PC-9 (cell line): ENCODE data around the gene SLC35F4. TPM values are rescaled to one million over a fixed set of nuclear protein-coding genes. Genes with fewer than 3 reads are reported as not detected.
"Not testable (repeated sequence)": the region's sequence is repeated elsewhere in the genome, so short reads cannot be mapped to it uniquely, and the experiment has no call there.

ENCODE experiments used
- BruUV-seq: library from RNA; stranded (reverse); fragments of 400-500 nt; replicated peaks from 2 replicates; lab custom pipeline; 2021; lab: Mats Ljungman, UMichigan
- CTCF ChIA-PET: fragments of 300-600 bp; sonication (Branson Sonifier 250); formaldehyde crosslinking; loops from one replicate; lab custom pipeline; 2022; ENCODE audit warnings: antibody characterized with exemption; lab: Charles Lee
- POLR2A ChIA-PET: fragments of 300-600 bp; sonication (Branson Sonifier 250); formaldehyde crosslinking; loops from one replicate; lab custom pipeline; 2022; ENCODE audit warnings: antibody characterized with exemption; ENCODE audit not compliant: unreplicated experiment; lab: Charles Lee
- DNase-seq, 2 experiments: peaks; one replicate each; pipeline versions ENCODE4 v3.0.0 to v3.0.0-alpha.2; 2015 to 2022; ENCODE audit warnings: mixed read lengths in 1 of 2
- H2AFZ ChIP-seq: fragments of 200-600 bp; sonication (generic); 2 replicates; pipeline ENCODE4 v1.8.1; 2017; ENCODE audit warnings: antibody characterized with exemption
- H3F3A ChIP-seq: fragments of 200-600 bp; sonication (generic); 2 replicates; pipeline ENCODE4 v1.8.1; 2017; ENCODE audit warnings: antibody characterized with exemption, mild to moderate bottlenecking, low read depth; ENCODE audit not compliant: insufficient read depth
- H3K27ac ChIP-seq: fragments of 200-600 bp; sonication (generic); 2 replicates; pipeline ENCODE4 v1.6.1; 2016; ENCODE audit warnings: mixed run types
- H3K27me3 ChIP-seq: fragments of 200-600 bp; sonication (generic); 2 replicates; pipeline ENCODE4 v1.6.1; 2016; ENCODE audit warnings: low read depth, mixed run types; ENCODE audit not compliant: insufficient read depth
- H3K36me3 ChIP-seq: fragments of 200-600 bp; sonication (generic); 2 replicates; pipeline ENCODE4 v1.6.1; 2016; ENCODE audit warnings: low read depth, mixed run types
- H3K4me1 ChIP-seq: fragments of 200-600 bp; sonication (generic); replicated peaks from 2 replicates; pipeline ENCODE4 v1.6.1; 2016; ENCODE audit warnings: mixed run types; ENCODE audit not compliant: insufficient read depth
- H3K4me2 ChIP-seq: fragments of 200-600 bp; sonication (generic); 2 replicates; pipeline ENCODE4 v1.6.1; 2017; ENCODE audit warnings: mixed run types
- H3K4me3 ChIP-seq: fragments of 200-600 bp; sonication (generic); 2 replicates; pipeline ENCODE4 v1.6.1; 2016; ENCODE audit warnings: mixed run types
- H3K79me2 ChIP-seq: fragments of 200-600 bp; sonication (generic); 2 replicates; pipeline ENCODE4 v1.6.1; 2017; ENCODE audit warnings: low read depth, mixed run types
- H3K9me2 ChIP-seq: fragments of 200-600 bp; sonication (generic); 2 replicates; pipeline ENCODE4 v1.8.1; 2017; ENCODE audit warnings: mild to moderate bottlenecking; ENCODE audit not compliant: insufficient read depth
- H3K9me3 ChIP-seq: fragments of 200-600 bp; sonication (generic); 2 replicates; pipeline ENCODE4 v1.8.1; 2016; ENCODE audit warnings: low read depth; ENCODE audit not compliant: insufficient read depth
- H4K20me1 ChIP-seq: fragments of 200-600 bp; sonication (generic); 2 replicates; pipeline ENCODE4 v1.8.1; 2017; ENCODE audit not compliant: insufficient read depth
- CTCF ChIP-seq: fragments of 200-600 bp; sonication (generic); conservative IDR thresholded peaks from 2 replicates; pipeline ENCODE4 v1.6.1; 2017; ENCODE audit warnings: mixed run types, antibody characterized with exemption, mild to moderate bottlenecking, moderate library complexity
- EZH2 ChIP-seq: fragments of 200-600 bp; sonication (generic); IDR thresholded peaks from 2 replicates; pipeline ENCODE4 v1.8.0; 2017; ENCODE audit warnings: antibody characterized with exemption, low read depth
- intact Hi-C: fragments of 100-400 bp; cut with micrococcal nuclease; formaldehyde crosslinking; loops from one replicate; pipeline ENCODE4 v1.10.0; 2022; ENCODE audit not compliant: unreplicated experiment
- total RNA-seq: library from RNA; stranded (reverse); gene quantifications from 2 replicates; pipeline ENCODE4 v1.2.3, GENCODE V29; 2021

SLC35F4 gene
- total RNA-seq, 1 experiment from 2014 or later: not detected

- Histone ChIP-seq H3K9me3 (no peaks in the 10 kb centered on the region), H2AFZ (no peak overlapping the region), H4K20me1 (no peaks in the 10 kb centered on the region), H3K4me3 (no peak overlapping the region), H3K27ac (no peak overlapping the region), H3K4me1 (no peaks in the 10 kb centered on the region), H3K27me3 (peaks cover 11% of the 10 kb centered on the region; the same call in 1 of the 2 replicates), H3K36me3 (no peaks in the 10 kb centered on the region), H3F3A (no peaks in the 10 kb centered on the region), H3K79me2 (no peaks in the 10 kb centered on the region), H3K4me2 (no peak overlapping the region), H3K9me2 (no peaks in the 10 kb centered on the region)
- ChIA-PET CTCF (no interaction called here), POLR2A (no interaction called here)
- no peak for TF ChIP-seq CTCF
- no peak for TF ChIP-seq EZH2
- intact Hi-C loops: no loop called here
- no peak for DNase-seq
- BruUV-seq: no TSS peak
Measured at GRCh38 chr14:57865066-57865402, 858 bp downstream of the SLC35F4 start.

GRCh38 chr14:57864659-57865058, 1.2 kb downstream of the SLC35F4 start:
- Histone ChIP-seq H3K27me3 (peaks cover 13% of the 10 kb centered on the region; the same call in 1 of the 2 replicates), H3F3A (no peaks in the 10 kb centered on the region), H4K20me1 (no peaks in the 10 kb centered on the region), H3K4me2 (no peak overlapping the region), H3K9me3 (no peaks in the 10 kb centered on the region), H3K27ac (no peak overlapping the region), H3K4me1 (no peaks in the 10 kb centered on the region), H3K79me2 (no peaks in the 10 kb centered on the region), H3K4me3 (no peak overlapping the region), H2AFZ (no peak overlapping the region), H3K36me3 (no peaks in the 10 kb centered on the region), H3K9me2 (no peaks in the 10 kb centered on the region)
- DNase-seq: no peak
- BruUV-seq: no TSS peak
- intact Hi-C loops: no loop called here
- TF ChIP-seq CTCF (no peak), EZH2 (no peak)
- ChIA-PET CTCF (no interaction called here), POLR2A (no interaction called here)

- Histone ChIP-seq H3K27ac (no peak overlapping the region), H3K4me3 (no peak overlapping the region), H3K79me2 (no peaks in the 10 kb centered on the region), H3K4me2 (no peak overlapping the region), H2AFZ (no peak overlapping the region), H3K9me2 (no peaks in the 10 kb centered on the region), H3F3A (no peaks in the 10 kb centered on the region), H3K27me3 (peaks cover 14% of the 10 kb centered on the region; the same call in 1 of the 2 replicates), H3K4me1 (no peaks in the 10 kb centered on the region), H3K9me3 (no peaks in the 10 kb centered on the region), H3K36me3 (no peaks in the 10 kb centered on the region), H4K20me1 (no peaks in the 10 kb centered on the region)
- DNase-seq: no peak
- intact Hi-C loops: no loop called here
- POLR2A ChIA-PET: no interaction called here
- CTCF ChIA-PET: no interaction called here
- BruUV-seq: no TSS peak
- TF ChIP-seq EZH2 (no peak), CTCF (no peak)
Measured at GRCh38 chr14:57863471-57863870, 2.4 kb downstream of the SLC35F4 start.

GRCh38 chr14:57855666-57856065, 10.2 kb downstream of the SLC35F4 start:
- H3K36me3 ChIP-seq, H3K4me3 ChIP-seq, CTCF ChIA-PET, H3K9me3 ChIP-seq, H3K27ac ChIP-seq, H3F3A ChIP-seq, H4K20me1 ChIP-seq, H3K27me3 ChIP-seq, H3K4me1 ChIP-seq, intact Hi-C loops, POLR2A ChIA-PET, H3K79me2 ChIP-seq, H3K9me2 ChIP-seq, BruUV-seq, DNase-seq, H3K4me2 ChIP-seq, H2AFZ ChIP-seq: not testable (repeated sequence)
